ENCODE measurements around the gene SPANXN3.

DNA sequence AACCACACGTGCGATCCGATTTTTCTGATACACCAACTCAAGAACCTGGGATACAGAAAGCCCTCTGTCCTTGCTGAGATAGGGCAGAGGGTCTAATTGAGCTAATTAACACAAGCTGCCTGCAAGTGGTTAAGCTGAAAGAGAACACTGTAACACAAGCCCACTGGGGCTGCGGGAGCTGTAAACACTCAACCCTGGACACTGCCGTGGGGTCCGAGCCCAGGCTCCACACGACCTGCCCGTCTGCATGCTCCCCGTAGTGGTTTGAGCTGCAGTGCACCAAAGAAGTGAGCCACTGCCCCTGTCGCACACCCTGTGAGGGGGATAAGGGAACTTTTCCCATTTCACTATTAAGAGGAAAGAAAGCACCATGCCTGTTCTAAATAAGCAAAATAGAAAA lies 54.6 kb downstream of the SPANXN3 start:
- TF ChIP-seq, protein P1, sequence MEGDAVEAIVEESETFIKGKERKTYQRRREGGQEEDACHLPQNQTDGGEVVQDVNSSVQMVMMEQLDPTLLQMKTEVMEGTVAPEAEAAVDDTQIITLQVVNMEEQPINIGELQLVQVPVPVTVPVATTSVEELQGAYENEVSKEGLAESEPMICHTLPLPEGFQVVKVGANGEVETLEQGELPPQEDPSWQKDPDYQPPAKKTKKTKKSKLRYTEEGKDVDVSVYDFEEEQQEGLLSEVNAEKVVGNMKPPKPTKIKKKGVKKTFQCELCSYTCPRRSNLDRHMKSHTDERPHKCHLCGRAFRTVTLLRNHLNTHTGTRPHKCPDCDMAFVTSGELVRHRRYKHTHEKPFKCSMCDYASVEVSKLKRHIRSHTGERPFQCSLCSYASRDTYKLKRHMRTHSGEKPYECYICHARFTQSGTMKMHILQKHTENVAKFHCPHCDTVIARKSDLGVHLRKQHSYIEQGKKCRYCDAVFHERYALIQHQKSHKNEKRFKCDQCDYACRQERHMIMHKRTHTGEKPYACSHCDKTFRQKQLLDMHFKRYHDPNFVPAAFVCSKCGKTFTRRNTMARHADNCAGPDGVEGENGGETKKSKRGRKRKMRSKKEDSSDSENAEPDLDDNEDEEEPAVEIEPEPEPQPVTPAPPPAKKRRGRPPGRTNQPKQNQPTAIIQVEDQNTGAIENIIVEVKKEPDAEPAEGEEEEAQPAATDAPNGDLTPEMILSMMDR (IDR thresholded peaks at IDR 0.05) = no peak
- TF ChIP-seq POLR2A (IDR thresholded peaks at IDR 0.05) = no peak

All from lower leg skin (tissue), 3 donors.